HG03045 (cell line): ENCODE results near the gene BMP2K.
"Not testable (repeated sequence)": the region's sequence is repeated elsewhere in the genome, so short reads cannot be mapped to it uniquely, and the experiment has no call there.

Experiments used
- ATAC-seq: cut with Tn5 transposase; IDR thresholded peaks from one replicate; pipeline ENCODE4 v1.9.1; 2021; ENCODE audit warnings: mild to moderate bottlenecking, moderate library complexity; ENCODE audit not compliant: unreplicated experiment

The BMP2K gene

GRCh38 chr4:78846258-78846657 lies 70.1 kb downstream of the BMP2K start:
- no peak for ATAC-seq

- ATAC-seq, result no peak
Observed at GRCh38 chr4:78862314-78862737, 86.2 kb downstream of the BMP2K start.

GRCh38 chr4:78863254-78863869 lies 87.2 kb downstream of the BMP2K start:
- no peak for ATAC-seq

GRCh38 chr4:78863991-78864390 lies 87.8 kb downstream of the BMP2K start:
- ATAC-seq, result no peak

- ATAC-seq, result no peak
Observed at GRCh38 chr4:78864405-78865024, 88.4 kb downstream of the BMP2K start.

GRCh38 chr4:78865451-78865850 lies 89.3 kb downstream of the BMP2K start:
- no peak for ATAC-seq

GRCh38 chr4:78868712-78869111 lies 92.6 kb downstream of the BMP2K start:
- ATAC-seq, result not testable (repeated sequence)

- ATAC-seq, result no peak
Observed at GRCh38 chr4:78870056-78870455, 93.9 kb downstream of the BMP2K start.

- no peak for ATAC-seq
Observed at GRCh38 chr4:78876568-78877320, 100.6 kb downstream of the BMP2K start.

GRCh38 chr4:78878031-78878430 lies 101.9 kb downstream of the BMP2K start:
- no peak for ATAC-seq

GRCh38 chr4:78880874-78881492 lies 104.8 kb downstream of the BMP2K start:
- ATAC-seq, result no peak

- no peak for ATAC-seq
Observed at GRCh38 chr4:78885598-78885997, 109.4 kb downstream of the BMP2K start.

GRCh38 chr4:78889955-78890354 lies 113.8 kb downstream of the BMP2K start:
- no peak for ATAC-seq

- no peak for ATAC-seq
Observed at GRCh38 chr4:78899302-78899701, 123.2 kb downstream of the BMP2K start.

GRCh38 chr4:78901882-78902281 lies 125.7 kb downstream of the BMP2K start:
- no peak for ATAC-seq

GRCh38 chr4:78902298-78902697 lies 126.1 kb downstream of the BMP2K start:
- ATAC-seq, result no peak

GRCh38 chr4:78904143-78904542 lies 128.0 kb downstream of the BMP2K start:
- ATAC-seq, result no peak

- no peak for ATAC-seq
Observed at GRCh38 chr4:78907638-78908037, 131.5 kb downstream of the BMP2K start.

- ATAC-seq, result not testable (repeated sequence)
Observed at GRCh38 chr4:78908974-78909373, 132.8 kb downstream of the BMP2K start.

- ATAC-seq, result no peak
Observed at GRCh38 chr4:78910612-78911011, 134.5 kb downstream of the BMP2K start.

GRCh38 chr4:78922207-78922606 lies 146.1 kb downstream of the BMP2K start:
- no peak for ATAC-seq
